Sigmoid colon (tissue), 7 donors: ENCODE data around the gene GABRB1. TPM values are rescaled to one million over a fixed set of nuclear protein-coding genes. Genes with fewer than 3 reads are reported as not detected.

Source experiments
- DNase-seq: peaks from one replicate; pipeline ENCODE4 v3.0.0-alpha.2; 2019
- H3K27ac ChIP-seq, 4 donors: fragments of 200-600 bp; sonication (generic); one replicate each; pipeline ENCODE4 v1.5.1; 2016 to 2019; ENCODE audit warnings: mild to moderate bottlenecking in 1 of 4
- H3K27me3 ChIP-seq, 3 donors: fragments of 200-600 bp; sonication (generic); one replicate each; pipeline ENCODE4 v1.5.1; 2019; ENCODE audit warnings: mild to moderate bottlenecking in 1 of 3
- H3K36me3 ChIP-seq, 4 donors: fragments of 200-600 bp; sonication (generic); one replicate each; pipeline ENCODE4 v1.5.1; 2016 to 2019
- H3K4me1 ChIP-seq, 4 donors: fragments of 200-600 bp; sonication (generic); one replicate each; pipeline ENCODE4 v1.5.1; 2017 to 2019
- H3K4me3 ChIP-seq, 4 donors: fragments of 200-600 bp; sonication (generic); one replicate each; pipeline ENCODE4 v1.5.1; 2017 to 2019; ENCODE audit warnings: mild to moderate bottlenecking in 2 of 4, moderate library complexity in 1 of 4
- H3K9me3 ChIP-seq, 4 donors: fragments of 200-600 bp in 3 of 4; sonication (generic) in 3 of 4; one replicate each; pipeline versions ENCODE4 v1.5.1 to v1.6.1; 2013 to 2019
- EP300 ChIP-seq, 4 donors: sonication (generic); formaldehyde crosslinking; IDR thresholded peaks; one replicate each; pipeline ENCODE4 v1.6.1; 2017; ENCODE audit warnings: antibody characterized with exemption in 4 of 4
- POLR2A ChIP-seq, 2 donors: fragments of 450-650 bp; IDR thresholded peaks; one replicate each; pipeline ENCODE4 v1.6.1; 2016; ENCODE audit warnings: antibody characterized with exemption in 2 of 2, mild to moderate bottlenecking in 2 of 2, moderate library complexity in 2 of 2
- POLR2AphosphoS5 ChIP-seq, 4 donors: sonication (generic); formaldehyde crosslinking; IDR thresholded peaks; one replicate each; pipeline ENCODE4 v1.6.1; 2017; ENCODE audit warnings: antibody characterized with exemption in 4 of 4
- WGBS, 2 donors: extraction: QIAGEN DNeasy Blood & Tissue Kit; methylation state at CpG; one replicate each; pipeline ENCODE4 v1.1.7; 2013; 5-methylcytosine and 5-hydroxymethylcytosine counted together
- intact Hi-C: fragments of 100-400 bp; cut with DNase I; formaldehyde crosslinking; loops from one replicate; pipeline ENCODE4 v1.15.1; 2023
- polyA plus RNA-seq, 3 donors: library from polyadenylated mRNA; stranded (reverse); fragments of 200-250 nt; gene quantifications; one replicate each; pipeline ENCODE4 v1.2.3, GENCODE V29; 2013
- total RNA-seq, 4 donors: library from RNA; depleted of rRNA; stranded (reverse); fragments of >200 nt; gene quantifications; one replicate each; pipeline ENCODE4 v1.1.0, GENCODE V29; 2016
- TF ChIP-seq, protein P1 (sequence below), 4 experiments: fragments of 450-650 bp in 3 of 4; fragments of 200-600 bp in 1 of 4; IDR thresholded peaks; one replicate each; pipeline ENCODE4 v1.5.1; 2016 to 2019; ENCODE audit warnings: antibody characterized with exemption in 4 of 4, mild to moderate bottlenecking in 3 of 4, moderate library complexity in 2 of 4
- donor health status: healthy with polysubstance abuse.
- donor health status: Bipolar disorder and iron deficiency.
- donor health status: healthy.

Gene GABRB1
- total and polyA plus RNA-seq, 7 donors: 0.22 to 1.7 (median 0.49) TPM; not detected in 2

DNA sequence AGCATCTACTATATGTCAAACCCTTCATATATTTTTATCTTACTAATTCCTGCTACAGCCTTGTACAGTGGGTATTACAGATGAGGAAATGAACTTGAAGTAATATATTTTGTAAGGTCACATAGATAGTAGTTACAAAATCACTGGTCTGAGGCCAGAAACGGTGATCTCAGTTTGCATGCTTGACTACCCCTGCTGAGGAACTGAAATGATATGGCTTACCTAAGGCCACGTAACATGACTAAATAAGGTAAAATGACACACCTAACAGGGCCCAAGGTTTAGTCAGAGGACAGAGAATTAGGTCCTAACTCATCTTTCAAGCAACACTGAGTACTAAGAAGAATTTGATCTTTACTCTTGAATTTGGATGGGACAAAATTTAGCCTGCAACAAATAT, 433.6 kb downstream of the GABRB1 start:
- Histone ChIP-seq H3K27ac (no peak overlapping the region), H3K27me3 (no peaks in the 10 kb centered on the region), H3K36me3 (no peaks in the 10 kb centered on the region), H3K9me3 (no peaks in the 10 kb centered on the region), H3K4me1 (peaks cover 0 to 16% (median 7%) of the 10 kb centered on the region in 4 donors), H3K4me3 (no peak overlapping the region)
- 68 to 72% methylated on average over 2 of the region's 2 CpGs for WGBS, 2 donors
- intact Hi-C loops: no loop called here
- TF ChIP-seq POLR2A (IDR thresholded peaks at IDR 0.05) (no peak), POLR2AphosphoS5 (IDR thresholded peaks at IDR 0.05) (no peak), EP300 (IDR thresholded peaks at IDR 0.05) (no peak)
- TF ChIP-seq, protein P1, sequence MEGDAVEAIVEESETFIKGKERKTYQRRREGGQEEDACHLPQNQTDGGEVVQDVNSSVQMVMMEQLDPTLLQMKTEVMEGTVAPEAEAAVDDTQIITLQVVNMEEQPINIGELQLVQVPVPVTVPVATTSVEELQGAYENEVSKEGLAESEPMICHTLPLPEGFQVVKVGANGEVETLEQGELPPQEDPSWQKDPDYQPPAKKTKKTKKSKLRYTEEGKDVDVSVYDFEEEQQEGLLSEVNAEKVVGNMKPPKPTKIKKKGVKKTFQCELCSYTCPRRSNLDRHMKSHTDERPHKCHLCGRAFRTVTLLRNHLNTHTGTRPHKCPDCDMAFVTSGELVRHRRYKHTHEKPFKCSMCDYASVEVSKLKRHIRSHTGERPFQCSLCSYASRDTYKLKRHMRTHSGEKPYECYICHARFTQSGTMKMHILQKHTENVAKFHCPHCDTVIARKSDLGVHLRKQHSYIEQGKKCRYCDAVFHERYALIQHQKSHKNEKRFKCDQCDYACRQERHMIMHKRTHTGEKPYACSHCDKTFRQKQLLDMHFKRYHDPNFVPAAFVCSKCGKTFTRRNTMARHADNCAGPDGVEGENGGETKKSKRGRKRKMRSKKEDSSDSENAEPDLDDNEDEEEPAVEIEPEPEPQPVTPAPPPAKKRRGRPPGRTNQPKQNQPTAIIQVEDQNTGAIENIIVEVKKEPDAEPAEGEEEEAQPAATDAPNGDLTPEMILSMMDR (IDR thresholded peaks at IDR 0.05): no peak
- no peak for DNase-seq

DNA sequence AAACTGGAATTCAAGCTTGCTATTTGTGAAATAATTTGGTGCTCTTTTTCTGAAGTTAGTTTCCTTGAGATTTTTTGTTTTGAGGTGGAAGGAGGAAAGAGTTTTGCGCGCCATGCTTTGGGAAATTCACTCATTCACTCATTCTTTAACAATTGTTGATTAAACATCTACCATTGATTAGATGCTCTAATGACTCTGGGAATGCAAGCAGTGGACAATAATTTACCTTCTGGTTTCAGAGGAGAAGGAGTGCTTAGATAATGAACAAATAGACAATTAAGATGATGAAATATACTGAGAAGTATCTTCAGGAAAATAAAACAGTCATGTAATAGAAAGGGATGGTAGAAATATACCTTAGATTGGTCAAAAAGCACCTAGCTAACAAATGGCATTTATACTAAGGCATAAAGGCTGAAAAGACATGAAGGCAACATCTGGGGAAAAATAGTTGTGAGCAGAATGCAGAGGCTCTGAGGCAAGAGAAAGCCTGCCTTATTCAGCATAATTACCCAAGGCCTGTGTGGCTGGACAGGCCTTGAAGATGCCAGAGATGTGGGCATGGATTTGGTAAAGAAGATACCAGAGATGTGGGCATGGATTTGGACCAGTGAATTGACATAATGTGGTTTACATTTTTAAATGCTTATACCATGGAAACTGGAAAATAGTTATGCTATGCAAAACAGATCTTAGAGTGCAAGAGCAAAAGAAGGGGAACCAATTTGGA, 434.9 kb downstream of the GABRB1 start:
- Histone ChIP-seq H3K4me3 (no peak overlapping the region), H3K9me3 (no peaks in the 10 kb centered on the region), H3K4me1 (peaks cover 0 to 16% (median 7%) of the 10 kb centered on the region in 4 donors), H3K27me3 (no peaks in the 10 kb centered on the region), H3K36me3 (no peaks in the 10 kb centered on the region), H3K27ac (no peak overlapping the region)
- no peak for DNase-seq
- TF ChIP-seq POLR2AphosphoS5 (IDR thresholded peaks at IDR 0.05) (no peak), POLR2A (IDR thresholded peaks at IDR 0.05) (no peak), EP300 (IDR thresholded peaks at IDR 0.05) (no peak)
- TF ChIP-seq, protein P1 (IDR thresholded peaks at IDR 0.05): no peak
- WGBS, 2 donors: 43 to 47% methylated on average over 2 of the region's 2 CpGs
- intact Hi-C loops: no loop called here

DNA sequence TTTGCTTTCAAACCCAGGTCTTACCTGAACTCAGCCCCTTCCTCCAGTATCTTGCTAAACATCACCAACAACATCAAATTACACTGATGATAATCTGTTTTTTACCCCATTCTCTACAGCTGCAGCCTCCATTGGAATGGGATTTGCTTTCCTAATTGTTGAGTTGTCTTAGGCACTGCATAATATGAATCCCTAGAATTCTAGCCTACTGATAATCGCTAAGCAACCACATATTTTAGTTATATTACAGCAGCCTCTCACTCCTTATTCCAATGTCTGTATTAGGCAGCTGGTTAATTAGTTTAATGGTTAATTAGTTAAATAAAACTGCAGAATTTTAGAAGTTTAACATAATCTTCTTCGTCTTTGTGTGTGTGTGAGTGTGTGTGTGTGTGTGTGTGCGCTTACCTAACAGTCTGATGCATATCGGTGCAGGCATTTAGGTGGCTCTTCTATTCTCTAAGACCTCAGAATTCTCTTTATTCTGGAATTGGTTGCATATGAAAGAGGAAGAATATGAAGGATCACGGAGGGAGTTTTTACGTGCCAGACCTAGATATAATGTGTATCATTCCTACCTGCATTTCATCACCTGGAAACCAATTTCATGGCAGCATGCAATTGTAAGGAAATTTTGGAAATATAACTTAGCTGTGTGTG, 437.5 kb downstream of the GABRB1 start:
- intact Hi-C loops: no loop called here

DNA sequence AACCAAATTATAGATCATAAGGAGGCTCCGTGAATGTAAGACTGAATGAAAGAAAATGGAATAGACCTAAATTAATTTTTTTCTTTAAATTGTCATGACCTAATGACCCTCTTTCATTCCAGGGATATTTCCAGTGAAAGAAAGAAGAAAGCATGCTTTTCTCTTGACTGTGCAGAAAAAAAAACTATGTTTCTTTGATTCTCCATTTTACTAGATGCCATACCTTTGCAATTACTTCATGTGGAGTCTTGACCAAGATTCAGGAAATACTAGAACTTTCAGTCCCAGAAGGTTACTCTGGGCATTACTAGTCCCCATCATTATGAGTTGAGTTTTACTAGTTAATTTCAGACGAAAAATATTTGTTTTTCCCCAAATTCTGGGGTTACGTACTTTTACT, 438.6 kb downstream of the GABRB1 start:
- intact Hi-C loops: no loop called here
- Histone ChIP-seq H3K4me3 (no peak overlapping the region), H3K9me3 (no peaks in the 10 kb centered on the region), H3K4me1 (no peaks in the 10 kb centered on the region), H3K27me3 (no peaks in the 10 kb centered on the region), H3K36me3 (no peaks in the 10 kb centered on the region), H3K27ac (no peak overlapping the region)
- TF ChIP-seq POLR2AphosphoS5 (IDR thresholded peaks at IDR 0.05) (no peak), EP300 (IDR thresholded peaks at IDR 0.05) (no peak), POLR2A (IDR thresholded peaks at IDR 0.05) (no peak)
- TF ChIP-seq, protein P1 (IDR thresholded peaks at IDR 0.05): no peak
- 82 to 91% methylated on average over 3 of the region's 3 CpGs for WGBS, 2 donors
- no peak for DNase-seq

More for the DNA sequence above, 437.5 kb downstream of the GABRB1 start:
- Histone ChIP-seq H3K9me3 (no peaks in the 10 kb centered on the region), H3K27me3 (no peaks in the 10 kb centered on the region), H3K36me3 (no peaks in the 10 kb centered on the region), H3K27ac (no peak overlapping the region), H3K4me3 (no peak overlapping the region), H3K4me1 (no peaks in the 10 kb centered on the region)
- TF ChIP-seq EP300 (IDR thresholded peaks at IDR 0.05): no peak
- TF ChIP-seq POLR2AphosphoS5 (IDR thresholded peaks at IDR 0.05): no peak
- no peak for TF ChIP-seq POLR2A (IDR thresholded peaks at IDR 0.05)
- no peak for DNase-seq
- WGBS, 2 donors: 92% methylated on average over 6 of the region's 6 CpGs

DNA sequence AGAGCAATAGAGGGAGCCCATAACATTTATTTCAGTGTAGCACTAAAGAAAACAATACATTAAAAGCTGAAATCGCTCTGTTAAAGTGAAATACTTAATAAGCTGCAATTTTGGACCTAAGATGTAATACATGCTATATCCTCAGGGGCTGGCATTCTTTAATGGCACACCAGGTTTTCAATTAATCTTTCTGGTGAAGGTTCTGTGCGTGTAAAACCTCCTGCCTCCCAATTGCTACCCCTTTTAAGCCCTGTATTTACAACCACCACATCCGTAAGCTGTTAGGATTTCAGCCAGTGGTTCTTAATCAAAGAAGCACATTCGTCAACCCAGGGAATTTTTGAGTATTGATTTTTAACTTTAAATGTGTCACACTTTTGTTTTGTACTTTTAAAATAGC, 439.7 kb downstream of the GABRB1 start:
- no peak for DNase-seq
- Histone ChIP-seq H3K4me1 (no peaks in the 10 kb centered on the region), H3K27me3 (no peaks in the 10 kb centered on the region), H3K4me3 (no peak overlapping the region), H3K9me3 (no peaks in the 10 kb centered on the region), H3K36me3 (no peaks in the 10 kb centered on the region), H3K27ac (no peak overlapping the region)
- no peak for TF ChIP-seq POLR2AphosphoS5 (IDR thresholded peaks at IDR 0.05)
- no peak for TF ChIP-seq POLR2A (IDR thresholded peaks at IDR 0.05)
- TF ChIP-seq EP300 (IDR thresholded peaks at IDR 0.05): no peak
- TF ChIP-seq, protein P1 (IDR thresholded peaks at IDR 0.05): no peak
- intact Hi-C loops: no loop called here
- WGBS, 2 donors: 60 to 62% methylated on average over 4 of the region's 4 CpGs
